HS-27A (cell line): ENCODE results near the gene PMCH.
A peak's percentile ranks its signal among the peaks of the same experiment; 100 is the strongest.
"Not testable (repeated sequence)": the region's sequence is repeated elsewhere in the genome, so short reads cannot be mapped to it uniquely, and the experiment has no call there.

Source experiments
- DNase-seq: peaks from one replicate; pipeline ENCODE4 v3.0.0-alpha.2; 2012; ENCODE audit warnings: low read depth, missing footprints

PMCH gene, protein sequence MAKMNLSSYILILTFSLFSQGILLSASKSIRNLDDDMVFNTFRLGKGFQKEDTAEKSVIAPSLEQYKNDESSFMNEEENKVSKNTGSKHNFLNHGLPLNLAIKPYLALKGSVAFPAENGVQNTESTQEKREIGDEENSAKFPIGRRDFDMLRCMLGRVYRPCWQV

DNA sequence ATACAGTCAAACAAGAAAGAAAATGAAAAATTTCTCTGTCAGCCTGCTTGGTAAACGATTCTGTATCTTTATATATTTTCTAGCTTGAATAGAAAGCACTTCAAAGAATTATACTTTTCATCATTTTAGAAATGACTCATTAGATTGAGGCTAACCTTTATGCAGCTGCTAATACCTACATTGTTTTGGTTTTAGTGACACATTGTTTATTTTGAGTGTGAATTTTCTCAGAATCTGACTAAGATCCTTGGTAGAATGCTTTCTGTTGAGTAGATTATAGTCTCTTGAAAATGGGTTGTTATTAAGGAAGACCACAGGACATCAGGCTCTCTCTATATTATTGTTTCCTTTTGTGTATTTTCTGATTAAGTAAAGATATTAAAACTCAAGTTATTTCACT lies at the start of gene PMCH:
Gene PMCH (minus strand): TSS at position 45 of the 400 bp plus-strand sequence. CDS start 63 bp downstream, outside the sequence.
- DNase-seq = peak; percentile 3

DNA sequence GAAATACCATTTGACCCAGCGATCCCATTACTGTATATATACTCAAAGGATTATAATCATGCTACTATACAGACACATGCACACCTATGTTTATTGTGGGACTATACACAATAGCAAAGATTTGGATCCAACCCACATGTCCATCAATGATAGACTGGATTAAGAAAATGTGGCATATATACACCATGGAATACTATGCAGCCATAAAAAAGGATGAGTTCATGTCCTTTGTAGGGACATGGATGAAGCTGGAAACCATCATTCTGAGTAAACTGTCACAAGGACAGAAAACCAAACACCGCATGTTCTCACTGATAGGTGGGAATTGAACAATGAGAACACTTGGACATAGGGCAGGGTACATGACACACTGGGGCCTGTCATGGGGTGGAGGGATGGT lies 43.2 kb upstream of the PMCH start:
- not testable (repeated sequence) for DNase-seq

DNA sequence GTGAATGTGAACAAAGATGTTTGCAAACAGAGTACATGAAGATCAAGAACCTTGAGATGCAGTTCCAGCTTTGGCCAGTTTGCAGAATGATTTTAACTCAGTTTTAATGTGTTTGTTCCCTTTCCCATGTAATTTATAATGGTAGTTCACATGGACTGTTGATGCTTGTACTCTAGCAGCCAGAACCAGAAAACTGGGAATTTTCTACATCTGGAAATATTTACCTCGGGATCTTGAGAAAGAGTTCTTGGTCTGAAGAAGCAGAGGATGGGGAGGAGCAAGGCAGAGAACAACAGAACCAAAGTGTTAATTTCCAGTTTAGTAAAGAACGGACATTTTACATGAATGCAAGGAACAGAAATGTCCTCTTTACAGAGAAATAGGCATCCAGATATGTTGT lies 37.0 kb upstream of the PMCH start:
- DNase-seq = no peak

DNA sequence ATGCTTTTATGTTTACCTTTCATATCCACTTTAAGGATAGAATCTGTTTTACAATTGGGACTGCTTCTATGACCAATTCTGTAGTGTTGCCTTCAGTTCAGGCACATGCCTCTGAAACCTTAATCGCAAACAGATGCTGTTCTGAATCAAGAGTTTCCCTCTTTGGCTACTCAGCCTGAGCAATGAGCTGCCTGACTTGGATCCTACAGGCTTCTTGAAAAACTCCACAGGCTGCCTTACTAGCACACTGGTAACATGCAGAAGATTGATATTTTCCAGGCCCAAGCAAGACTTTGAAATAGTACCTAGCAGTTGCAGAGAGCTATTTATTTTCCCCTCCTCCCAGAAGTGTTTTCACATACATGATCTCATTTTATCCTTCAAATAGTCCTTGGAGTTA lies 34.8 kb upstream of the PMCH start:
- DNase-seq = no peak

DNA sequence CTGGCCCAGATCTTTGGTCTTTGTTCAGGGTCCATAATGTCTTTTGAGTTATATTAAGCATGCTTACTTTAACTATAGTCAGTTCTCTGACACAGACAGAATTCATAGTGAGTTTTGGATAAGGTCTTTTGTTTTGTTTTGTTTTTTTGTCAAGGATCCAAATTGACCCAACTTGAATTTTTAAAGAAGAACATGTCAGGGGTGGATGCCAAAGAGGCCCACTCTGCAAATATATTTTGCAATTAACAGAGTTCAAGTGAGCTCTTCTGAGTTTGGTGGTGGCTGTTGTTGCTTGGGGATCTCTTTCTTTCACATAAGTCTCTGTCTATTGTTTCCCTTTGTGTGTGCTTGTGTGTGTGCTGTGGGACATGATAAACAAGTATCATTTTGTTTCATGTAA lies 34.4 kb upstream of the PMCH start:
- no peak for DNase-seq

DNA sequence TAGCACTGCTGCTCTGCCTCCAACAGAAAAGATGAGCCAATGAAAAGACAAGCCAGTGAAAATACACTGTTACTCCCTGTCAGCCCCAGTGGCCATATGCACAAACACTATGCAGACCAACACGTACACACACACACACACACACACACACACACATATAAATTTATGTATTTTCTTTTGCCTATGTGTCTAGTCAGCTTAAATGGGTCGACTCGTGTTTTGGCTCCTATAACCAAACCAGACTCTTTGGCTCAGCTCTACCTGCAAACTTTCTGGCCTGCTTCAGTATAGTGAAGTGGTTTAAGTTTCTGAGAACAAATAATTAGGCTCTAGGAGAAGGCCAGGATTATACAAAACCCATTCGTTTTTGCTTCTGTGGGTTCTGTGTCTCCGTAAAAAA lies 30.3 kb upstream of the PMCH start:
- no peak for DNase-seq

DNA sequence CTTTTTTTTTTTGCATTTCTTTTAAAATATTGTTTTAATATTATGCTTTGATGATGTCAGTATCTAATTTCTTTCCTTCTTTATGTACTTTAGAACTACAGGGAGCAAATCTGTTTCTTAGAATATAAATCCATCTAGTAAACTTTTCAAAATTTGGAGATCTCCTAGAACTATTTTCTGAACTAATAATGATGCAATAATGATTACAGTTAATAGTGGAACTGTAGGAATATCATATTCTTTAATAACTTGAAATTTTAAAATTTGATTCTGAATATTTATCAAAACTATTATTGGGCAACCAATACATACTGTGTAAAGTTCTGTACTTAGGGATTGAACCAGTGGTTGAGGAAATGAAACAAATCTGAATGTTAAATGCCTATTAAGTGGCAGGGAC lies 23.1 kb upstream of the PMCH start:
- no peak for DNase-seq

DNA sequence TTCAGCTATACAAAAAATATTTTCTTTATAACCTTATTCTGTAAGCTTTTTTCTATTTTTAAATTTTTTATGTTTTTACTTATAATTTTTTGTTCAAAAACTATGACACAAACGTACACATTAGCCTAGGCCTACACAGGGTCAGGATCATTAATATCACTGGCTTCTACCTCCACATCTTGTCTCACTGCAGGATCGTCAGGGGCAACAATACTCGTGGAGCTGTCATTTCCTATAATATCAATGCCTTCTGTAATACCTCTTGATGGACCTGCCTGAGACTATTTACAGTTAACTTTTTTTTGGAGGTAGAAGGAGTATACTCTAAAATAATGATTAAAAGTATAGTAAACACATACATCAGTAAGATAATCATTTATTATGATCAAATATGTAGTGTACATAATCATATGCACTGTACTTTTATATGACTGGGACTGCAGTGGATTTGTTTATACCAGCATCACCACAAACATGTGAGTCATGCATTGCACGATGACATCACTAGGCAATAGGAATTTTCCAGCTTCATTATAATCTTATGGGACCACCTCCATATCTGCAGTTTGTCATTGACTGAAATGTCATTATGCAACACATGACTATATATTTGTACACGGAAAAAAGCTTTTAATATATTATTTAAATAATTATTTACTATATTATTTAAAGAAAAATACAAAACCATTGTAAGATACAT lies 18.5 kb upstream of the PMCH start:
- DNase-seq = peak; percentile 4

DNA sequence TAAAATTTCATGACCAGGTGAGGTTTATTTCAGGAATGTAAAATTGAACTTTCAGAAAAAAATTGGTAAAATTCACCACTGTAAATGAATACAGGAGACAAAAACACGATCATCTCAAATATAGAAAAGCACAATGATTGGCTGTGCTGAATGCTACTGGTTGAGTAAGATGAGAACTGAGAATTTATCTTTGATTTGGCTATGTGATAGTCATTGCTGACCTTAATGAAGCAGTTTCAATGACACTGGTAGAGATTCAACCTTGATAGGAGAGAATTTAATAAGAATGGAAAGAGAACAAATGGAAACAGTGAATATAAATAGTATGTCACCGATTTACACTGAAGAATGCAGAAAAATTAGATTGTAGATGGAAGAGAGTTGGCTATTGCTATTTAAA lies 6.4 kb upstream of the PMCH start:
- DNase-seq = no peak

DNA sequence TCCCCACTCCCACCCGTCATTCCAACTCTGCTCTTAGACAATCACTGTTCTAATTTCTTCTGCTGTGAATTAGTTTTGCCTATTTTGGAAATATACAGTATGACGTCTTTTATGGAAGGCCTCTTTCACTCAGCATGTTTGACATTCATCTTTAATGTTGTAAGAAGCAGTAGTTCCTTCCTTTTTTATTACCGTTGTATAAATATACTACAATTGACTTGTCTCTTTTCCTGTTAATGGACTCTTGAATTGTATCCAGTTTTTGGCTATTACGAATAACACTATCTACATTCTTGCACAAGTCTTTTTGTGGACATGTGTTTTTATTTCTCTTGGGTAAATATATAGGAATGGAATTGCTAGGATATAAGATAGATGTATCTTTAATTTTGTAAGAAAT lies 4.9 kb upstream of the PMCH start:
- DNase-seq = no peak

DNA sequence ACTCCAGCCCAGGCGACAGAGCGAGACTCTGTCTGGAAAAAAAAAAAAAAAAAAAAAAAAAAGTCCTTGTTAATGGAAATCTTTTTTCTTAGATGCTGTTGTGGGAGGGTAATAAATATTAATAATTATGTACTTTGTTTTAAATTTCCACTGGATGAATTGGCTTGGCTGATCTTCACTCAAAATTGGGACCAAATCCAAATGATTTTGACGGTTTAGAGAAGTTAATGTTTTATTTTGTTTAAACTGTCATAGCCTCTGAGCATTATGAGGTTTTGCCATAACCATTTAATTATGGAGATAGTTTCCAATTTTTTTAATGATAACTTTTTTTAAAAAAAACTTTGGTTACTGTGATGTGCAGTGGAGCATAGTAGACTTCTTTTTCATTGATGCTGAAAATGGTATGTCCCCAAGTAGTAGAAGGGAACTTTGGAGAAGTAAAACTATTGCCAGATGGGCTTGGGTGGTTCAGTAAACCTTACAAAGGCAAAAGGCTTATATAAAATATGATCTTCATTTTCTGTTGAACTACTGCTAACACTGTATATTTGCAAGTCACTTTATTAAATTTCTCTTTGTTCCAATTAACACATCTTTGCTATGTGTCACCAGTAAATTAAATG lies 3.9 kb upstream of the PMCH start:
- DNase-seq = no peak

DNA sequence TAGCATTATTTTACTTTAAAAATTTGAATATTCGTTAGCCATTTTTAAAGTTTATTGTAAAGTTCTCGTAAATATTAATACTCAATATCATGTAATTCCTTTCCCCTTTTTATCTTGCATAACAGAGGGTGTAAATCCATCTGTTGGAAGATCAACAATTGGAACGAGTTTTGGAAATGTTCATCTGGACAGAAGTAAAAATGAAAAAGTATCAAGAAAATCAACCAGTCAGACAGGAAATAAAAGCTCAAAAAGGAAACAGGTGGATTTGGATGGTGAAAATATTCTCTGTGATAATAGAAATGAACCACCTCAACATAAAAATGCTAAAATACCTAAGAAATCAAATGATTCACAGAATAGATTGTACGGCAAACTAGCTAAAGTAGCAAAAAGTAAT lies 1.8 kb downstream of the PMCH start:
- DNase-seq = no peak

DNA sequence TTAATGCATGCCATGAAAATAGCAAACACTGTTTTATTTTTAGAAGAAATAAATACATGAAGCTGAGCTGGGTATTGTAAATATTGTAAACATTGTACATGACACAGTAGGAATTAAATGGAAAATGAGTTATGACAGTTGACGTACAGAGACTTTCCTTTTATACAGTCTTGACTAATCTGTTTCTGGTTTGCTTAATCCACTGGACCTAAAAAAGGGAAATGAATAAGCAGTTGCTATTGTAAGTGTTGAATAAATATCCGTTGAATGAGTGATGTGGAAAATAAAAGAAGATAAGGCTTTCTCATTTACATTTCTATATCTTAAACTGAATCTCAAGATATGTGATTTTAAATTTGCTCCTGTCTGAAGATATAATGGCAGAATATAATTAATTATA lies 15.0 kb downstream of the PMCH start:
- DNase-seq = no peak

DNA sequence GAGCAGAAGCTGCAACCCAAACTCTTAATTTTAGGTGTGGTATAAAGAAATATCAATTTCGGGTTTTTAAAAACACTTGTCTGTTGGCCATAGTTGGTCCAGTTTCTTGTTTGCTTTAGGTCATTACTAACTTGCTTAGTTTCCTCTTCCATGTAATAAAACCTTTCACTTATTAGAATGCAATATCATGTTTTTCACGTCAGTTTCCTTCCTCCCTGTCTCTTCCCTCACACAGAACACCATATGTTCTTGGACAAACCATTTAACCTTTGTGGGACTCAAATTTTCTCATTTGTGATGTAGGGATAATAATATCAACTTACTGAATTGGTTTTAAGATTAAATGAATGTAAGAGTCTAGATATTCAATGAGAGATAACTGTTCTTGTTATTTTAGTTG lies 22.9 kb downstream of the PMCH start:
- DNase-seq = no peak

DNA sequence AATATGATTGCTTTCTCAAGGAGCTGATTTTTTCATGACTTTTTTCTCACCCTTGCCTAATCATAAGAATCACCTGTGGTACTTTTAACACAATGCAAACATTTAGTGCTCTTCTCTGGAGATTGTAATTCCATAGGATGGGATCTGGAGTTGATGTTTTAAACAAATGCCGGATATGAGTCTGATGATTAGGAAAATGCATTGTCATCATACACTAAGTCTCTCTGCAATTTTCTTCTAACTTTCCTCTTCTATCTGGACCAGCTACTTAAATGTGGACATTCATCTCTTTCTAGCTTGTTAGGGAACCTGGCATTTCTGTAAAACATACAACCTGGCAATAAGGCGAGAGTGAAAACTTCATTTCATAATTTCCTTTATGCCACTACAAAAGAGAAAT lies 23.5 kb downstream of the PMCH start:
- no peak for DNase-seq

DNA sequence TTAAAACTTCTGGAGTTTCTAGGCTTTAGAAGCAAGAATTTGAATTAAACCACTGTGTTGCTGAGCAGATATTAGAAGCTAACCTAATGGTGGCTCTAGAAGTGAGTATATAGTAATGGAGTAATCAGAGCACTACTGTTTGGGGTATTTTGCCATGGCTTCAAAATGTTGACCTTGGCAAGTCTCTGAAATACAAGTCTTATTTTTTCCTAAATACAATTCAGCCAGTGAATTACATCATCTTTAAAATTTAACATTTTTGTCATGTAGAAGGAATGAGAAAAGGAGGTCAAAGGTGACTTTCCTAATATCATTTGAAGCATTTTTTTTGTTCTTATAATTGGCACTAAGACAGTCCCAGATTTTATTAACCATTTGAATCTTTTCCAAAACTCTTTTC lies 25.2 kb downstream of the PMCH start:
- DNase-seq = no peak

DNA sequence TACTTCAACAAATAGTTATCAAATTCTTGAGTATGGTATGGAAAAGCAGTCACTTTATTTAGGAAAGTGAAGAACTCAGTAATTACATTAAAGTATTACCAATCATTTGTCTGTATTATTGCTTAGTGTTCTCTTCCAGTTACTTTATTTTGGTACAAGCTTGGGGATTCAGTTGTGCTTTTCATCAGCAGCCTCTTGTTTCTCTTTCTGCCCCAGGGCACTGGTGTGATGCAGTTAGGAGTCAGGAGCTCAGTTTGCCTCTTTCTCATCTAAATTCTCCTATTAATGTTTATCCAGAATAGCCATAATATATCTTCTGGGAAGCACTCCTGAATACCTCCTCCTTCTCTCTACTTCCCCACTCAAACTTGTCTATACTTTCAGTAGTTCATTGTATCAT lies 25.7 kb downstream of the PMCH start:
- no peak for DNase-seq

DNA sequence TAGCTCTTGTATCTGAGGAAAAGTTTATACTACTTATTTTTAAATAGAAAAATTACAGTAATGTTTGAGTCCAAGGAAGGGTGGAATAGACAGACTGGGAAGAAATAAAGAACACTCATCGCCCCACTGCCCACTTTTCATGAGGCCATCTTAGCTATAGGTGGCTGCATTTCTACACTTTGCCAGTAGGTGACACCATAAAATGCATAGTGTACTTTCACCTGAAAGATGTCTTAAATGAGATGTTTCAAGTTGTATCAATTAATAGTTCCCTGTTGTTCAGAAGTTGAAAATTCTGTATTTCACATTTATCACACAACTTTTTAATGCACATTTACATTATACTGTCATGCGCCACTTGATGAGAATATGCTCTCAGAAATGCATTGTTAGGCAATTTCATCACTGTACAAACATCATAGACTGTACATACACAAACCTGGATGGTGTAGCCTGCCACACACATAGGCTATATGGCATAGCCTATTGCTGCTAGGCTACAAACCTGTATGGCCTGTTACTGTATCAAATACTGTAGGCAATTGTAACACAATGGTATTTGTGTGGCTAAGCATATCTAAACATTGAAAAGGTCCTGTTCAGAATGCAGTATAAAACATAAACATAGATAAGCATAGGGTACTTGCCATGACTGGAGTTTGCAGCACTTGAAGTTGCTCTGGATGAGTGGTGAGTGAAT lies 27.6 kb downstream of the PMCH start:
- DNase-seq = no peak

DNA sequence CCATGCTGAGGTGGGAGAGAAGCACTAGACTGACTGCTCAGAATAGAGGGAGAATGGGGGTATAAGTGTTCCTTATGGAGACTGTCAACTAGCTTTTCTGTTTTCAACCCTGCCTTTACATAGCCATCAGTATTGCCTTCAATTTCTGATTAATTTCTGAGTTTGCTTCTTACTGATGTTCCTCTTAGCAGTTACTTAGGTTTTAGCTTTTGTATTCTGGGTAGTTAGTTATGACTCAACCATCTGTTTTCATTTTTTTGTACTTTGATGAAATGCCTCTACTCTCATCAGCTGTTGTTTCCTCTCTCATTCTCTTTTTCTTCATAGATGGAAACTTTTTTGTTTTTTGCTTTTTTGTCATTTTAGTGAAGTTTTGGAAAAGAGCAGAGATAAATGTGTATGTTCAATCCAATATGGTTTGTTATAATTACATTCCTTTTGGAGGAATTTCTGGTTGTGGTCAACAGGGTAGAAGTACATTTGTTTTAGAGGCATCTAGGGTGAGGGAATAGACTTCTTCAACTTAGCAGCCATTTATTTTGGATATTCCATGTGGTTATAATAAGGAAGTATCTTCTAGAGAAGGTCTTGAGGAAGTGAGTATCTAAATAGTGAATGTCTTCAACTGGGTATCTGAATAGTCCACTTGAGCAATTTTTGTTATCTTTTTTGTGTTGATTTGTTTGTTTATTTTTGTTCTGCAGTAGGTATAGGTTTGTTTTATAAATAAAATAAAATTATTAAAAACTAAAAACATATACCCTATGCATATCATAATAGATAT lies 29.6 kb downstream of the PMCH start:
- no peak for DNase-seq

DNA sequence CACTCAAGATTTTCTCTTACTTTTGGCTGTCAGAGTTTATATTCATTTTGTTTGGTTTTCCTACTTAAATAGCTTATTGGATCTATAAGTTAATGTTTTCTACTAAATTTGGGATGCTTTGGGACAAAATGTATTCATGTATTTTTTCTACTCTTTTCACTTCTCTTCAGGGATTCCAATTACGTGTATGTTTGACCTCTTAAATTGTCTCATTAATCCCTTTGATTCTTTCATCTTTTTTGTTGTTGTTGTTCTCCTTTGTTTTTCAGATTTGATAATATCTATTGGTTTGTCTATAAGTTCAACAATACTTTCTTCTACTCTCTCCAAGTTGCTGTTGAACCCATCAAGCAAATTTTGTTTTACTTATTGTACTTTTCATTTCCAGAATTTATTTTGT lies 34.2 kb downstream of the PMCH start:
- no peak for DNase-seq

DNA sequence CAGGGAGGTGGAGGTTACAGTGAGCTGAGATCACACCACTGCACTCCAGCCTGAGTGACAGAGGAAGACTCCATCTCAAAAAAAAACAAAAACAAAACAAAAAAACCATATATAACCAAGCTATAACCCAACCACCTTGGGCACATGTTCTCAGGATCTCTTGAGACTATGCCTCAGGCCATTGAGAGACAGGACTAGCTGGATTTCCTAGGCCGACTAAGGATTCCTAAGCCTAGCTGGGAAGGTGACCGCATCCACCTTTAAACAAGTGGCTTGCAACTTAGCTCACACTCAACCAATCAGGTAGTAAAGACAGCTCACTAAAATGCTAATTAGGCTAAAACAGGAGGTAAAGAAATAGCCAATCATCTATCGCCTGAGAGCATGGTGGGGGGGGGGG lies 42.4 kb downstream of the PMCH start:
- not testable (repeated sequence) for DNase-seq

DNA sequence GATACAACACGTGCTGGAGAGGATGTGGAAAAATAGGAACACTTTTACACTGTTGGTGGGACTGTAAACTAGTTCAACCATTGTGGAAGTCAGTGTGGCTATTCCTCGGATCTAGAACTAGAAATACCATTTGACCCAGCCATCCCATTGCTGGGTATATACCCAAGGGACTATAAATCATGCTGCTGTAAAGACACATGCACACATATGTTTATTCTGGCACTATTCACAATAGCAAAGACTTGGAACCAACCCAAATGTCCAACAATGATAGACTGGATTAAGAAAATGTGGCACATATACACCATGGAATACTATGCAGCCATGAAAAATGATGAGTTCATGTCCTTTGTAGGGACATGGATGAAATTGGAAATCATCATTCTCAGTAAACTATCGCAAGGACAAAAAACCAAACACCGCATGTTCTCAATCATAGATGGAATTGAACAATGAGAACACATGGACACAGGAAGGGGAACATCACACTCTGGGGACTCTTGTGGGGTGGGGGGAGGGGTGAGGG lies 50.5 kb downstream of the PMCH start:
- DNase-seq = not testable (repeated sequence)
